ENCODE results near the gene CNOT6L. TPM values are rescaled to one million over a fixed set of nuclear protein-coding genes. Genes with fewer than 3 reads are reported as not detected.
A peak's percentile ranks its signal among the peaks of the same experiment; 100 is the strongest.
"Not testable (repeated sequence)": the region's sequence is repeated elsewhere in the genome, so short reads cannot be mapped to it uniquely, and the experiment has no call there.

CNOT6L gene
- 4.3 and 5.6 TPM in 2 replicates for total RNA-seq (2014; rRNA removed; shearing (Covaris generic))

- DNase-seq (ENCODE audit: low spot score): peak; percentile 13
Observed at GRCh38 chr4:77818602-77819403, at the start of gene CNOT6L. CNOT6L (minus strand) TSS chr4:77819368; CDS start chr4:77819308, 60 bp downstream.

GRCh38 chr4:77865259-77865658, 46.1 kb upstream of the CNOT6L start:
- DNase-seq (ENCODE audit: low spot score): no peak

GRCh38 chr4:77863341-77863740, 44.2 kb upstream of the CNOT6L start:
- DNase-seq (ENCODE audit: low spot score): not testable (repeated sequence)

- peak; percentile 90 for DNase-seq (ENCODE audit: low spot score)
Observed at GRCh38 chr4:77862478-77863216, 43.5 kb upstream of the CNOT6L start, which contains the start of gene MRPL1. MRPL1 (plus strand) TSS chr4:77862830; CDS start chr4:77862849, 19 bp downstream.

- no peak for DNase-seq (ENCODE audit: low spot score)
Observed at GRCh38 chr4:77861495-77861894, 42.3 kb upstream of the CNOT6L start.

GRCh38 chr4:77859256-77859655, 40.1 kb upstream of the CNOT6L start:
- no peak for DNase-seq (ENCODE audit: low spot score)

GRCh38 chr4:77856152-77856551, 37.0 kb upstream of the CNOT6L start:
- DNase-seq (ENCODE audit: low spot score): no peak

- DNase-seq (ENCODE audit: low spot score): no peak
Observed at GRCh38 chr4:77854431-77855111, 35.4 kb upstream of the CNOT6L start.

- no peak for DNase-seq (ENCODE audit: low spot score)
Observed at GRCh38 chr4:77852892-77853495, 33.8 kb upstream of the CNOT6L start.

GRCh38 chr4:77849278-77849965, 30.3 kb upstream of the CNOT6L start:
- no peak for DNase-seq (ENCODE audit: low spot score)

- DNase-seq (ENCODE audit: low spot score): no peak
Observed at GRCh38 chr4:77848508-77848907, 29.3 kb upstream of the CNOT6L start.

- no peak for DNase-seq (ENCODE audit: low spot score)
Observed at GRCh38 chr4:77845929-77846328, 26.8 kb upstream of the CNOT6L start.

- DNase-seq (ENCODE audit: low spot score): no peak
Observed at GRCh38 chr4:77845400-77845799, 26.2 kb upstream of the CNOT6L start.

- DNase-seq (ENCODE audit: low spot score): no peak
Observed at GRCh38 chr4:77844363-77844762, 25.2 kb upstream of the CNOT6L start.

- DNase-seq (ENCODE audit: low spot score): no peak
Observed at GRCh38 chr4:77843628-77844027, 24.5 kb upstream of the CNOT6L start.

- no peak for DNase-seq (ENCODE audit: low spot score)
Observed at GRCh38 chr4:77834403-77834802, 15.2 kb upstream of the CNOT6L start.

GRCh38 chr4:77833126-77833724, 14.1 kb upstream of the CNOT6L start:
- no peak for DNase-seq (ENCODE audit: low spot score)

GRCh38 chr4:77827343-77827742, 8.2 kb upstream of the CNOT6L start:
- no peak for DNase-seq (ENCODE audit: low spot score)

- DNase-seq (ENCODE audit: low spot score): no peak
Observed at GRCh38 chr4:77826275-77826674, 7.1 kb upstream of the CNOT6L start.

- no peak for DNase-seq (ENCODE audit: low spot score)
Observed at GRCh38 chr4:77821775-77822174, 2.6 kb upstream of the CNOT6L start.

Data from H4 (cell line).